Chondrocyte (in vitro differentiated cells): ENCODE data around the gene TCEAL8. TPM values are rescaled to one million over a fixed set of nuclear protein-coding genes. Genes with fewer than 3 reads are reported as not detected.

ENCODE experiments used
- DNase-seq: peaks from one replicate; pipeline ENCODE4 v3.0.0; 2021; ENCODE audit warnings: mixed read lengths, low spot score
- H3K27ac Mint-ChIP-seq: one replicate; pipeline ENCODE4 v1.8.0; 2021; ENCODE audit warnings: mild to moderate bottlenecking, moderate library complexity, mixed read lengths; ENCODE audit not compliant: unreplicated experiment
- H3K27me3 Mint-ChIP-seq: 2 replicates; pipeline ENCODE4 v1.8.0; 2021; ENCODE audit warnings: low read depth, mixed read lengths
- H3K36me3 Mint-ChIP-seq: 2 replicates; pipeline ENCODE4 v1.8.0; 2021; ENCODE audit warnings: low read depth, mixed read lengths
- H3K4me1 Mint-ChIP-seq: 2 replicates; pipeline ENCODE4 v1.8.0; 2021; ENCODE audit warnings: low read depth, mild to moderate bottlenecking, mixed read lengths
- H3K4me3 Mint-ChIP-seq: one replicate; pipeline ENCODE4 v1.8.0; 2021; ENCODE audit warnings: mild to moderate bottlenecking, moderate library complexity, mixed read lengths; ENCODE audit not compliant: unreplicated experiment
- H3K9me3 Mint-ChIP-seq: 2 replicates; pipeline ENCODE4 v1.8.0; 2021; ENCODE audit warnings: low read depth, mixed read lengths
- total RNA-seq: library from RNA; stranded (reverse); gene quantifications from 3 replicates; pipeline ENCODE4 v1.2.1, GENCODE V29; 2021
- TF ChIP-seq, protein P1 (sequence below): fragments of 200-600 bp; sonication (generic); IDR thresholded peaks from 2 replicates; pipeline ENCODE4 v1.5.0; 2021; ENCODE audit warnings: antibody characterized with exemption, mild to moderate bottlenecking, moderate library complexity

The TCEAL8 gene
- total RNA-seq, 1 donor from 2014 or later, result 84.3 TPM

DNA sequence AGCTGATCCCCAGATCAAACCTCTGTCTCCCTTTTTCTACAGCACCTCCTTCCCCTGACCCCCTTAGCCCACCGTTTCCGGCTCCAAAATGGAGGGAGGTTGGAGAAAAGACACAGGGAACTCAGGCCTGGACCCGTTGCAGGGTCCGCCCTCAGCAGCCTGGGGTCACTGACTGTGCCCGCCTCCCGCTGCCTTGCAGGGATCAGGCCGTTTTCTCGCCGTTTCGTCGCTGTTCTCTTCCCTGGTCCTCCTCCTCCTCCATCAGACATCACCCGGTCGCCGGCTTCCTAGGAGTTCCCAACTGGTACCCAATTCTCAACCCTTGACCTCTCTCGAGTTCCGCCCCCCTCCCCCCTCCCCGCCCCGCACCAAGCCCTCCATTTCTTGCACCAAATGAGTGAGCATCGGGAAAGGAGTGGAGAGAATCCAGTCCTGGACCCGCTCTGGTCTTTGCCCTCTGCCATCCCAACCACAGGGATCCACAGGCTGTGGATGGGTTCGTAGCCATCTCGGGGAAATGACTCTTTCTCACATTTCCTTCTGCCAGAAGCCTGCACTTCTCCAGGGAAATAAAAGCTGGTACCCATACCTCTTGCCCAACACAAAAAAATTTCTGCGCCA lies 21.1 kb upstream of the TCEAL8 start:
- no peaks in the 10 kb centered on the region for H3K4me1 Mint-ChIP-seq
- no peak overlapping the region for H3K27ac Mint-ChIP-seq
- TF ChIP-seq, protein P1, sequence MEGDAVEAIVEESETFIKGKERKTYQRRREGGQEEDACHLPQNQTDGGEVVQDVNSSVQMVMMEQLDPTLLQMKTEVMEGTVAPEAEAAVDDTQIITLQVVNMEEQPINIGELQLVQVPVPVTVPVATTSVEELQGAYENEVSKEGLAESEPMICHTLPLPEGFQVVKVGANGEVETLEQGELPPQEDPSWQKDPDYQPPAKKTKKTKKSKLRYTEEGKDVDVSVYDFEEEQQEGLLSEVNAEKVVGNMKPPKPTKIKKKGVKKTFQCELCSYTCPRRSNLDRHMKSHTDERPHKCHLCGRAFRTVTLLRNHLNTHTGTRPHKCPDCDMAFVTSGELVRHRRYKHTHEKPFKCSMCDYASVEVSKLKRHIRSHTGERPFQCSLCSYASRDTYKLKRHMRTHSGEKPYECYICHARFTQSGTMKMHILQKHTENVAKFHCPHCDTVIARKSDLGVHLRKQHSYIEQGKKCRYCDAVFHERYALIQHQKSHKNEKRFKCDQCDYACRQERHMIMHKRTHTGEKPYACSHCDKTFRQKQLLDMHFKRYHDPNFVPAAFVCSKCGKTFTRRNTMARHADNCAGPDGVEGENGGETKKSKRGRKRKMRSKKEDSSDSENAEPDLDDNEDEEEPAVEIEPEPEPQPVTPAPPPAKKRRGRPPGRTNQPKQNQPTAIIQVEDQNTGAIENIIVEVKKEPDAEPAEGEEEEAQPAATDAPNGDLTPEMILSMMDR, result no peak
- peaks cover 2% of the 10 kb centered on the region for H3K9me3 Mint-ChIP-seq
- no peak overlapping the region for H3K4me3 Mint-ChIP-seq
- H3K36me3 Mint-ChIP-seq, result no peaks in the 10 kb centered on the region
- peak; percentile 85 for DNase-seq
- H3K27me3 Mint-ChIP-seq, result peaks cover 5% of the 10 kb centered on the region

DNA sequence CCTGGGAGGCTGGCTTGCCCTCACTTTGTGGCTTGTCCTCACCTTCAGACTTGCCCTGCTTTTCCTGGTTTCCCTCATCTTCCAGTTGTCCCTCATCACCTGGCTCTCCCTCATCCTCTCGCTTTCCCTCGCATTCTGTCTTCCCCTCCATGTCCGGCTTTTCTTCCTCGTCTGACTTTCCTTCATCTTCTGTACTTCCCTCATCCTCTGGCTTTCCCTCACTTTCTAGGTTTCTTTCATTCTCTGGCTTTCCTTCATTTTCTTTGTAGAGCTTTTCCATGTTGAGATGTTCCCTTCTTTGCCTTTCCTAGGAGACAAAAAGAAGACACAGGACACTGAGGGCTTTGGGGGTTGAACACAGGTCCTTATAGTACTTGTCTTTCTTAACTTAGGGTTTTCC lies 19.3 kb upstream of the TCEAL8 start:
- H3K9me3 Mint-ChIP-seq, result peaks cover under 1% of the 10 kb centered on the region
- no peaks in the 10 kb centered on the region for H3K36me3 Mint-ChIP-seq
- H3K4me3 Mint-ChIP-seq, result no peak overlapping the region
- TF ChIP-seq, protein P1, result no peak
- DNase-seq, result no peak
- H3K4me1 Mint-ChIP-seq, result no peaks in the 10 kb centered on the region
- no peak overlapping the region for H3K27ac Mint-ChIP-seq
- peaks cover 3% of the 10 kb centered on the region for H3K27me3 Mint-ChIP-seq

DNA sequence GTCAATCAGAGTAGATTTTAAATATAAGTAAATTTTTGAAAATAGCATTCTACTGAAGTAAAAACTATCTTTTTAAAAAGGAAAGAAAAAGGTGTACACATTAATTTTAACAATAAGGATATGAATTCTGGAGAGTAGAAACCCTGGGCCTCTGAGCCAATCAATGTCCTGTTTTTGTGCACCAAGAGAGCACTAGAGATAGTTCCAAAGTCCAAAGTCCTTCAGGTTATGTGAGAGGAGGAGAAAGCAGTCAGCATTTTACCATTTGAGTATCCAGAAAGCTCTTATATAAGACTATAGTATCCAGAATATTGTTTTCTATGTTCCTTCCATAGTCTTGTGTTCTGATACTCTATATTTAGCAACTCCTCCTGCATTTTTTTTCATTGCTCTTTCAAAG lies 3.3 kb upstream of the TCEAL8 start:
- TF ChIP-seq, protein P1, result no peak
- Mint-ChIP-seq H3K4me1 (peaks cover 10% of the 10 kb centered on the region), H3K9me3 (peaks cover 5% of the 10 kb centered on the region), H3K36me3 (peaks cover 9% of the 10 kb centered on the region), H3K27me3 (peaks cover 9% of the 10 kb centered on the region), H3K4me3 (no peak overlapping the region), H3K27ac (no peak overlapping the region)
- no peak for DNase-seq

DNA sequence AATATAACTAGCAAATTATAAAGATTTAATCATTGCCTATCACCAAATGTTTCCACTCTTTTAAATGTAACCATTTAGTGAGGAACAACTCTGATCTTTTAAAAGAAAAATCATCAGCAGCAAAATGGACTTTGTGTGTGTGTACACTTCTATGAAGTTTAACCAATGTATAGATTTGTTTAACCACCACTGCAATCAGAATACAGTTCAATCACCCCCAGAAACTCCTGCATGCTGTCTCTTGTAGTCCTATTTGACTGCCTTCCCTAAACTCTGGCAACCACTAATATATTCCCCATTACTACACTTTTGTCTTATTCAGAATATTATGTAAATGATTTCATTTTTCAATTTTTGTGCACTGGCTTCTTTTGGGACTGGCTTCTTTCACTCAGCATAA lies 1.7 kb upstream of the TCEAL8 start:
- H3K36me3 Mint-ChIP-seq, result peaks cover 7% of the 10 kb centered on the region
- H3K27ac Mint-ChIP-seq, result no peak overlapping the region
- peaks cover 5% of the 10 kb centered on the region for H3K27me3 Mint-ChIP-seq
- no peaks in the 10 kb centered on the region for H3K9me3 Mint-ChIP-seq
- DNase-seq, result no peak
- peaks cover 10% of the 10 kb centered on the region for H3K4me1 Mint-ChIP-seq
- TF ChIP-seq, protein P1, result no peak
- no peak overlapping the region for H3K4me3 Mint-ChIP-seq

DNA sequence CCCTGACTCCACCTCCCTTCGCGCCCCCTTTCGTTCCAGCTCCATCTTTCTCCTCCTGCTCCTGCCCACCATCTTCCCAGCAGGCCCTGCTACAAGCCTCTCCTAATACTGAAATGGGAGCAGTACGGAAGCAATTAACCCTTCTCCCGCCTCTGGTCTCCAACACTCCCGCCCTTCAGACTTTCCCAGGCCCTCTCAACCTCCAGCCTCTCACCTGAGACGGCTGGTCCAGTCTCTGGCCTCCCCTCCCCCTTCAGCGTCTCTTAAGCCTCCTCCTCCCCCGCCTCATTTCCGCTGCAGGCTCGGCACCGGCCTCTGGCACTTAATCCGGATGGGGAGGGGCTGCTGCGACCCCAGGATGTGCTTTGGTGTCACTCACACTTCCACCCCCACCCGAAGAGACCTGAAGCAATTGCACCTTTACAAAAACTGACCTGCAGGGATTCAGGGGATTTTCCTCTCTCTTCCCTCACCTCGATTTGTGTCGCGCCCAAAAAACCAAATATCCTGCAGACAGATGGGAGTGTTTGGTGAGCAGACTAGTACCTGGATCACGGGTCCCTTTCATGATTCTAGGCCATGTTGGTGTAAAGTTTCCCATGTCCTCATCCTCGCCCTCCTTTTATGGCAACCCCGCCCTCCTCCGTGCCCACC lies 657 bp downstream of the TCEAL8 start:
- TF ChIP-seq, protein P1, result no peak
- no peak for DNase-seq
- H3K36me3 Mint-ChIP-seq, result peaks cover 7% of the 10 kb centered on the region
- no peaks in the 10 kb centered on the region for H3K9me3 Mint-ChIP-seq
- peaks cover 5% of the 10 kb centered on the region for H3K27me3 Mint-ChIP-seq
- peak overlapping the region; percentile 81 for H3K27ac Mint-ChIP-seq
- peaks cover 10% of the 10 kb centered on the region for H3K4me1 Mint-ChIP-seq
- peak overlapping the region; percentile 93 for H3K4me3 Mint-ChIP-seq
